T-helper 2 cell (primary cell): ENCODE data around the gene NDUFS1.
"Not testable (repeated sequence)": the region's sequence is repeated elsewhere in the genome, so short reads cannot be mapped to it uniquely, and the experiment has no call there.

Experiments
- DNase-seq, 5 experiments: peaks; one replicate each; pipeline versions ENCODE4 v3.0.0 to v3.0.0-alpha.2; 2012 to 2022
- total RNA-seq, 2 donors: gene quantifications; one replicate each; lab custom pipeline; 2026; lab: John Stamatoyannopoulos, UW

Gene NDUFS1
- total RNA-seq: 40.5 to 70.2 reads per million in 2 donors

DNA sequence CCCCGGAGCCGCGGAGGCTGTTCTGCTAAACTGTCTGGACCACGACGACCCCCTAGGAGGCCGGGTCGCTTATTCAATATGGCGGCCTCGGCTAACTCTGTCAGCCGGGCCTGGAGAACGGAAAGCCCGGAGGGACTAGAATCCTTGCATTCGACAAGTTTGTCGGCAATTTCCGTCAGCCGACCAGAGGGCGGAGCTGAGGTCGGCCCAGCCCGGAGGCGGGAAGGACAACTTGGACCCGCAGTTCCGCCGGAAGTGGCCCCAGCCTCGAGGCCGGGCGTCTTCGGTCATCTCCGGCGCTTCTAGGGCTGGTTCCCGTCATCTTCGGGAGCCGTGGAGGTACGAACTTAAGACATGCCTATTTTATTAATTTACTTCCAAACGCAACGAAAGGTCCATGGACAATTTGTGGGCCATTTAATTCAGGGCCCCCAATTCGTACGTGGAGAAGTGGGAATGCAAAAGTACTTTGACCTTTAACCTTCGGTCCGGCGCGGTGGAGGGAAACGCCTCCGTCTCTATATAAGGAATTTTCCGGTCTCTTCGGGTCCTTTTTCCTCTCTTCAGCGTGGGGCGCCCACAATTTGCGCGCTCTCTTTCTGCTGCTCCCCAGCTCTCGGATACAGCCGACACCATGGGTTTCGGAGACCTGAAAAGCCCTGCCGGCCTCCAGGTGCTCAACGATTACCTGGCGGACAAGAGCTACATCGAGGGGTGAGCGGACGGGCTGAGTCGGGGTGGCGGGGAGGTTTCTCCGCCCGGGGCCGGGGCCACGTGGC lies at the start of gene NDUFS1, which contains the start of gene EEF1B2:
TSS of gene NDUFS1 (minus strand) at position 99 of the 779 bp plus-strand sequence. CDS start 5,766 bp downstream, outside the sequence.
TSS of gene EEF1B2 (plus strand) at position 550 of the 779 bp plus-strand sequence. CDS start at position 635, 85 bp downstream.
- peak; percentile 90 to 99 (median 96) for DNase-seq

GRCh38 chr2:206208900-206209299 lies 49.7 kb upstream of the NDUFS1 start:
- no peak for DNase-seq

DNA sequence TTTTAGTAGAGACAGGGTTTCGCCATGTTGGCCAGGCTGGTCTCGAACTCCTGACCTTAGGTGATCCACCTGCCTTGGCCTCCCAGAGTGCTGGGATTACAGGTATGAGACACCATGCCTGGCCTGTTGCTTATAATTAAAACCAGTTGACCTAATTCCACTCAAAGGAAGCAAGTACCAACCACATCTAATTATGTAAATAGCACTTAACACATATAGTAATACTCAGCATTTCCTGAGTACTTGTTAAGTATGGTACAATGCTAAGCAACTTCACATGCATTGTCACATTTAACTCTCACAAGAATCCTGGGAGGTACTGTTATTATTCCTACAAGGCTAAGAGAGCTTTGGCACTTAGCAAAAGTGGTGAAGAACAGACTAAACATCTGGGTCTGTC lies 48.1 kb upstream of the NDUFS1 start:
- DNase-seq: peak in 1 of 5 experiments; percentile 8

DNA sequence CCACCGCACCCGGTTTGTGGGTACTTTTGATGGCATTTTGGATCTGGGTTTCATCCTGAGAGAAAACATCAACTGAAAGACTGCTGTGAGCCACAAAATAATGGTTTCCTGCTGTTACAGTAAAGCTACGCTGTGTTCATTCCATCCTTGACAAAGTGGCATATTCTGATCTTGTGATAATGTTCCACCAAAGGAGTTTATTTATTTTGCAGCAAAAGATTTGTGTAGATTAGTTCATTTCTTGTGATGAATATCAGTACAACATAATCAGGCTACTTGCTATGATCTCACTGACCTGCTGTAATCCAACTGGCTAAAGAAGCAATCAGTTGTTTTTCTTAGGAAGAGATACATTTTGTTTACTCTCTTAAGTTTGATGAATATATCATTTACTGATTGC lies 45.5 kb upstream of the NDUFS1 start:
- DNase-seq: peak in 1 of 5 experiments; percentile 16

- no peak for DNase-seq
These were observed 44.1 kb upstream of the NDUFS1 start for GRCh38 chr2:206203331-206203730.

DNA sequence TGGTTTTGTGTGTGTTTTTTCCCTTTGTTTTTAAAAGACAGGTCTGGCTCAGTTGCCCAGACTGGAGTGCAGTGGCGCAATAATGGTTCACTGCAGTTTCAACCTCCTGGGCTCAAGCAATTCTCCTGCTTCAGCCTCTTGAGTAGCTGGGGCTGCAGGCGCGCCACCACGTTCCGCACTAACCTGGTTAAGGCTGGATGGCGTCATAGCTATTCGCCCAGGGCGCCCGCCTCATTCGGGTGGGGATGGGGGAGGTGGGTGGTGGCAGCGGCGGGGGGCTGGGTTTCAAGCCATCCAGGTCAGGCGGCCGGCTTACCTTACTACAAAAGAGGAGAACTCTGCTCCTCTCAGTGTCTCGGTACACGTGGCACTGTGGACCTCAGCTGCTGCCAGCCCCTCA lies 43.2 kb upstream of the NDUFS1 start:
- DNase-seq: no peak

DNA sequence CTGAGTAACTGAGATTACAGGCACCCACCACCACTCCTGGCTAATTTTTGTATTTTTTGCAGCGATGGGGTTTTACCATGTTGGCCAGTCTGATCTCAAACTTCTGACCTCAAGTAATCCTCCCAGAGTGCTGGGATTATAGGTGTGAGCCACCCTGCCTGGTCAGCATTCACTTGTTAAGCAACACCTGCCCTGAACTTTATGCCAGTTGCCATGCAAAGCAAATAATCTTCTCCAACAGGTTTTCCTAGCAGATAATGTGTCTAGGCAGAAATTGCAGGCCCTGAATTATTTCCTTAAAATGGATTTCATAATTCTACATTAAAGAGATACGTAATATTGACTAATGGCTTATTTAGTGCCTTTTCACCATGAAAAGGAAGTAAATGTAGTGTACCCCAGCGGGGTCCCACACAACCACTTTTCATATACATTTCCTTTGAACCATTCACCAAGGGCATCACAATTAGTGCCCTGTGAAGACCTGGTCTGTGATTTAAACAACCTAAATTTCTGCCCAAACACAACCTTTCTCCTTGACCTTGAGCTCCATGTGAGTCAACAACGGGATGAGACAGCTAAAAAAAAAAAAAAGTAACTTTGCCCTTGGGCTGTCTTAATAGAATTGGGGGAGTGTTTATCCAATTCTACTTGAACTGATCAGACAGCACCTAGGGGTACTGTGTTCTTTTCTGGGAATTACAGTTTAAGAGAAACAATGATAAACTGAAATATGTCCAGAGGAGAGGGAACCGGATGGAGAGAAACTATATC lies 42.0 kb upstream of the NDUFS1 start:
- DNase-seq: no peak

GRCh38 chr2:206198677-206199076 lies 39.4 kb upstream of the NDUFS1 start:
- no peak for DNase-seq

GRCh38 chr2:206193671-206194357 lies 34.6 kb upstream of the NDUFS1 start:
- no peak for DNase-seq

DNA sequence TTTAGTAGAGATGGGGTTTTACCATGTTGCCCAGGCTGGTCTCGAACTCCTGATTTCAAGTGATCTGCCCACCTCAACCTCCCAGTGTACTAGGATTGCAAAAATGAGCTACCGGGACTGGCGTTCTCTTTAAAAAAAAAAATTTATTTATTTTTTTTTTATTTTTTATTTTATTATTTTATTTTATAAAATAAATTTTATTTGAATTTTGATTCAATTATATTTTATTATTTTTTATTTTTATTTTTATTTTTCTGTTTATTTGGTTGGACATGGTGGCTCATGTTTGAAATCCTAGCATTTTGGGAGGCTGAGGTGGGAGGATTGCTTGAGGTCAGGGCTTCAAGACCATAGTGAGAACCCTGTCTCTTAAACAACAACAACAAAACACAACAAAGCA lies 32.9 kb upstream of the NDUFS1 start:
- no peak for DNase-seq

DNA sequence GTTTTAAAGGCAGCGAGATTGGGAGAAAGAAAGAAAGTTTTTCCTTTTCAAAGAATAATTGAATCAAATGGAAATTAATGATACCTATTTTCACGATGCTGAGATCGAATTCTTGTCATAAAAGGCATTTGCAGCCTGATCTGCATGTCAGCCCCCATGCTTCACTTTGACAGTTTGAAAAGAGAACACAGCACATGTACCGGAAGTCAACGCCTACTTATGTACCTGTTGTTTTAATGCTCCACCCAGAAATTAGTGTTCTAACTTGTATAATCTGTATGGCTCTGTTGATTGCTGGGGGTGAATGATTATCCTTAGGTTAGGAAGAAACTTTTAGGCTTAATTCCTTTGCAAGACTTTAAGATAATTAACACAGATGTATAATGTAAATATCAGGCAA lies 31.4 kb upstream of the NDUFS1 start:
- DNase-seq: no peak

- DNase-seq: no peak
These were observed 30.9 kb upstream of the NDUFS1 start for GRCh38 chr2:206190111-206190510.

DNA sequence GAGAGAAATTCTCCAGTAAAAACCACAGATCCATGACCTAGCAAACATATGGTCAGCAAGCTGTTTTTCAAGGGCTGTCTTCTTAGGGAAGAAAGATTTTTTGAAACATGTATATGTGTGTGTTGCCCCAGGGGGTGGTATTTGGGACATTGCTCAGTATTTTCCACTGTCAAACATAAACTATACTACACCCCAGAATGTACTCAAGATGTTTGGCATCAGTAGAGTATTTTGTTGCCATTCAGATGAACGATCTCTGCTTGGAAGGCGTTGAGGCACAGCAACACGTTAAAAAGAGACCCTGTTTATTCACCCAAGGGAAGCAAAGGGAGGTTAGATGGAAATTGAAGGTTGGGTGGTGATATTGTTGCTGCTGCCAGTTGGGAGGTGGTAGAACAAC lies 30.4 kb upstream of the NDUFS1 start:
- no peak for DNase-seq

DNA sequence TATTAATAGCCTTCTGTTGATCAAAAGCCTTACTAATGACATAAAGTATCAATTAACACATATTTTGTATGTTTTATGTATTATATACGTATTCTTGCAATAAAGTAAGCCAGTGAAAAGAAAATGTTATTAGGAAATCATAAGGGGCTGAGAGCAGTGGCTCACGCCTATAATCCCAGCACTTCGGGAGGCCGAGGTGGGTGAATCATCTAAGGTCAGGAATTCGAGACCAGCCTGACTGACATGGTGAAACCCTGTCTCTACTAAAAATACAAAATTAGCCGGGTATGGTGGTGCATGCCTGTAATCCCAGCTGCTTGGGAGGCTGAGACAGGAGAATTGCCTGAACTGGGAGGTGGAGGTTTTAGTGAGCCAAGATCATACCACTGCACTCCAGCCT lies 22.3 kb upstream of the NDUFS1 start:
- not testable (repeated sequence) for DNase-seq

- DNase-seq: no peak
These were observed 17.7 kb upstream of the NDUFS1 start for GRCh38 chr2:206176901-206177300.

DNA sequence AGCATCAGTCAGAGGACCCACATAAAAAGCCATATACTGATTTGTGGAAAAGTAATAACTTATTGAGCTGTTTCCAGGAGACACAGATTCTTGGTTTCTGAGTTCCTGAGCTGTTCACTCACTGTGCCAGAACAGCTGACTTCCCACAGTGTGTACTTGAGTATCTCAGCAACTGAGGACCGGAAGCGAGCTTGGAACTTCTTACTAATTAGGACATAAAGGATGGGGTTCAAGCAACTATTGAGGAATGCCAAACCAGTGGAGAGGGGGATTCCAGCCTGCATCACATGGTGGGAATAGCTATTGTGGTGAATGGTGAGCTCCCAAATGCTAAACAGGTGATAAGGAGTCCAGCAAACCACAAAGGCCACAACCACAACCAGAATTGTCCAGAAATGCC lies 16.9 kb upstream of the NDUFS1 start:
- DNase-seq: no peak

DNA sequence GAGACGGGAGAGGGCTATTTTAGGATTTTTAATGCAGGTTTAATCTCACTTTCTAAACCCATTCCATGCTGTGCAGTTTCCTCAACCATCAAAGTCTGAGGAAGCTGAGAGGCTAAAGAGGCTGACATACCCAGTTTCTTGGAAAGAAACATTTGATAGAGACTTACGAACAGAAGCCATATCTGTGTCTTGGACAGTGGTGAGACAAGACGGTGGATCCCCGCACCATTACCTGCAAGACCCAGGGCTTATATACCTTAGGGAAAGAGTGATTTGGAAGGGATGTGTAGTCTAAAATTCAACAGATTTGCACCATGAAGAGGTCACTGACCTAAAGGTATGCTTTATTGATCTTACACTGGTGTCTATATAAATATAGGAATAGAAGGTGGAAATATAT lies 13.9 kb upstream of the NDUFS1 start:
- no peak for DNase-seq

- DNase-seq: not testable (repeated sequence)
These were observed 12.6 kb upstream of the NDUFS1 start for GRCh38 chr2:206171624-206172397.

DNA sequence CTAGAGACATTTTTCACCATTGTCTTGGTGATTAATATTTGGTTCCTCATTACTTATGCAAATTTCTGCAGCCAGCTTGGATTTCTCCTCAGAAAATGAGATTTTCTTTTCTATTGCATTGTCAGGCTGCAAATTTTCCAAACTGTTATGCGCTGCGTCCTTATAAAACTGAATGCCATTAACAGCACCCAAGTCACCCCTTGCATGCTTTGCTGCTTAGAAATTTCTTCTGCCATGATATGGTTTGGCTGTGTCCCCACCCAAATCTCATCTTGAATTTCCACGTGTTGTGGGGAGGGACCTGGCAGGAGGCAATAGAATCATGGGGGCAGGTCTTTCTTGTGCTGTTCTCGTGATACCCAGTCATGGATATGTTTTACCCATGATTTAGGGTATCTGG lies 9.0 kb upstream of the NDUFS1 start:
- DNase-seq: not testable (repeated sequence)

DNA sequence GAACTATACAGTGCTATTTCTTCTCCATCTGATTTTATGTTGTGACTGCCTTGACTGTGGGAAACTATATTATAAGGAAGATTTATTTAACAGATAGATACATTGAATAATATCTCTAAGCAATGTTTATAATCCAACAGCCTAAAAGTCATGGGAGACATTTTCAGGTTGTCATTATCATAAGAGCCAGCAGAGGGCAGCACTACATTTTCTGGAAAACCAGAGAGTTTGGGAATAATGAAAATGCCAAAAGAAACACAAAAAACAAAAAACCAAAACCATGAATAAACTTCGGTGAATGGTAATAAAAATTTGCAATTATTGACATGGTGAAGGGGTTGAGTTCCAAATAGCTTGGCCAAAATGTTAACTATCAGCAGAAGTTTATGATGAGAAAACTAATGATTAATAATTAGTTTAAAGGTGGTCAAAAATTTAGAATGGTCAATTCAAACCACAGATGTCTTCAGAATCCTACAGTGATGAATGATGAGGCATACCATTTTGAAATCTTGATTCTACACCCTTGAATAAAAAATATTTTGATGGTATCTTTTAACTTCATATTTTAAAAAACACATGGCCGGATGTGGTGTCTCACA lies 5.1 kb upstream of the NDUFS1 start:
- DNase-seq: no peak

GRCh38 chr2:206163251-206163880 lies 4.1 kb upstream of the NDUFS1 start:
- DNase-seq: no peak
